Testis (tissue), 2 donors: Measurements from ENCODE around the gene CC2D2A.

Experiments used
- POLR2A ChIP-seq: fragments of 450-650 bp; IDR thresholded peaks from one replicate; pipeline ENCODE4 v1.6.1; 2017; ENCODE audit warnings: antibody characterized with exemption, mild to moderate bottlenecking, moderate library complexity
- TF ChIP-seq, protein P1 (sequence below), 3 experiments: fragments of 450-650 bp in 2 of 3; fragments of 200-600 bp in 1 of 3; sonication (generic) in 1 of 3; IDR thresholded peaks; one replicate each; pipeline ENCODE4 v1.5.1; 2016 to 2019; ENCODE audit warnings: antibody characterized with exemption in 3 of 3, mild to moderate bottlenecking in 2 of 3, moderate library complexity in 1 of 3

DNA sequence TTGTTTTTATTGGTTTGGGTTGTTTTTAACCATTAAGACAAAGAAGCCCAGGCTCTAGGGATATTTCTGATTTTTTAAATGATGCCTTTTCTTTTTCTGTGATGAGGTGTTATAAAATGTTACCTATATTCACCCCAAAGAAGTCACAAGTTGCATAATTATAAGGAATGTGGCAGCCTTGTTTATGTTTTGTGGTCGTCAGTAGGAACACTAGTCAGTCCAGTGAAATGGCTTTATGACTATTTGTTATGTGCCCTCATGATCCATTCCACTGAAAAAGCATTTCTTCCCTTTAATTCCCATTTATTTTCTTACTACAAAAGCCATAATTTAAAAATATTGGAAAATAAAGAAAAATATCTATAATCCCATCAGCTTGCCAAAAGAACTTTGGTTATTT, 34.4 kb downstream of the CC2D2A start:
- TF ChIP-seq, protein P1, sequence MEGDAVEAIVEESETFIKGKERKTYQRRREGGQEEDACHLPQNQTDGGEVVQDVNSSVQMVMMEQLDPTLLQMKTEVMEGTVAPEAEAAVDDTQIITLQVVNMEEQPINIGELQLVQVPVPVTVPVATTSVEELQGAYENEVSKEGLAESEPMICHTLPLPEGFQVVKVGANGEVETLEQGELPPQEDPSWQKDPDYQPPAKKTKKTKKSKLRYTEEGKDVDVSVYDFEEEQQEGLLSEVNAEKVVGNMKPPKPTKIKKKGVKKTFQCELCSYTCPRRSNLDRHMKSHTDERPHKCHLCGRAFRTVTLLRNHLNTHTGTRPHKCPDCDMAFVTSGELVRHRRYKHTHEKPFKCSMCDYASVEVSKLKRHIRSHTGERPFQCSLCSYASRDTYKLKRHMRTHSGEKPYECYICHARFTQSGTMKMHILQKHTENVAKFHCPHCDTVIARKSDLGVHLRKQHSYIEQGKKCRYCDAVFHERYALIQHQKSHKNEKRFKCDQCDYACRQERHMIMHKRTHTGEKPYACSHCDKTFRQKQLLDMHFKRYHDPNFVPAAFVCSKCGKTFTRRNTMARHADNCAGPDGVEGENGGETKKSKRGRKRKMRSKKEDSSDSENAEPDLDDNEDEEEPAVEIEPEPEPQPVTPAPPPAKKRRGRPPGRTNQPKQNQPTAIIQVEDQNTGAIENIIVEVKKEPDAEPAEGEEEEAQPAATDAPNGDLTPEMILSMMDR (IDR thresholded peaks at IDR 0.05): no peak
- no peak for TF ChIP-seq POLR2A
